H1 (cell line): ENCODE measurements around the gene TAF3. TPM values are rescaled to one million over a fixed set of nuclear protein-coding genes. Genes with fewer than 3 reads are reported as not detected.

Experiments
- CTCF ChIA-PET: fragments of 300-600 bp; sonication (Branson Sonifier 250); formaldehyde crosslinking; loops from one replicate; lab custom pipeline; 2021; ENCODE audit not compliant: partially characterized antibody; lab: Charles Lee
- POLR2A ChIA-PET: fragments of 300-600 bp; sonication (Branson Sonifier 250); formaldehyde crosslinking; loops from one replicate; lab custom pipeline; 2021; ENCODE audit warnings: inconsistent platforms; ENCODE audit not compliant: partially characterized antibody; lab: Charles Lee
- DNase-seq, 2 experiments: peaks; one replicate each; pipeline versions ENCODE4 v3.0.0 to v3.0.0-alpha.2; 2010 to 2022; ENCODE audit warnings: low spot score in 2 of 2, low read depth in 1 of 2, mixed read lengths in 1 of 2
- FAIRE-seq: peaks from 2 replicates; lab custom pipeline; 2011; peaks lifted over from hg19 to GRCh38; lab: Jason Lieb, UNC
- H2AFZ ChIP-seq: 2 replicates; pipeline ENCODE4 v1.8.1; 2012; ENCODE audit warnings: low read length, inconsistent platforms
- H2AK5ac ChIP-seq: 2 replicates; pipeline ENCODE4 v1.6.1; 2013; ENCODE audit warnings: low read depth, low read length
- H2BK120ac ChIP-seq: replicated peaks from 2 replicates; pipeline ENCODE3; 2013; ENCODE audit warnings: low read depth, low read length, inconsistent platforms
- H2BK12ac ChIP-seq: 2 replicates; pipeline ENCODE4 v1.6.1; 2013; ENCODE audit warnings: low read depth, low read length
- H2BK15ac ChIP-seq: 2 replicates; pipeline ENCODE4 v1.6.1; 2013; ENCODE audit warnings: low read length
- H2BK20ac ChIP-seq: 2 replicates; pipeline ENCODE4 v1.6.1; 2013; ENCODE audit warnings: low read length
- H2BK5ac ChIP-seq: 2 replicates; pipeline ENCODE4 v1.6.1; 2013; ENCODE audit warnings: low read depth, low read length
- H3K14ac ChIP-seq: 2 replicates; pipeline ENCODE4 v1.6.1; 2013; ENCODE audit warnings: inconsistent platforms; ENCODE audit not compliant: insufficient read length
- H3K18ac ChIP-seq: 2 replicates; pipeline ENCODE4 v1.6.1; 2013; ENCODE audit warnings: low read length; ENCODE audit errors: extremely low read depth
- H3K23ac ChIP-seq: 2 replicates; pipeline ENCODE4 v1.6.1; 2013; ENCODE audit warnings: inconsistent platforms; ENCODE audit not compliant: insufficient read length
- H3K23me2 ChIP-seq: 2 replicates; pipeline ENCODE4 v1.6.1; 2013; ENCODE audit warnings: low read depth, low read length
- H3K27ac ChIP-seq: 2 replicates; pipeline ENCODE4 v1.6.1; 2011; ENCODE audit warnings: low read depth, low read length, inconsistent platforms
- H3K27me3 ChIP-seq, 4 experiments: replicated peaks in 1 of 4; 1 replicate in 1 of 4; 2 replicates in 3 of 4; pipeline versions ENCODE4 v1.6.1 to v1.8.1; 2011 to 2013; ENCODE audit warnings: low read length in 3 of 4, mild to moderate bottlenecking in 3 of 4, inconsistent platforms in 2 of 4, mixed read lengths in 2 of 4, moderate library complexity in 1 of 4; ENCODE audit not compliant: control insufficient read depth in 3 of 4, insufficient read depth in 3 of 4; ENCODE audit errors: extremely low read depth in 1 of 4
- H3K36me3 ChIP-seq, 4 experiments: 2 replicates each; pipeline versions ENCODE4 v1.6.1 to v1.8.1; 2011 to 2013; ENCODE audit warnings: mild to moderate bottlenecking in 4 of 4, low read length in 3 of 4, moderate library complexity in 2 of 4, control low read depth in 1 of 4, inconsistent platforms in 1 of 4; ENCODE audit not compliant: insufficient read depth in 4 of 4, control insufficient read depth in 2 of 4
- H3K4ac ChIP-seq: replicated peaks from 2 replicates; pipeline ENCODE3; 2013; ENCODE audit warnings: low read length, low read depth, mixed read lengths, inconsistent platforms; ENCODE audit not compliant: insufficient read length
- H3K4me1 ChIP-seq, 4 experiments: replicated peaks in 1 of 4; 1 replicate in 1 of 4; 2 replicates in 3 of 4; pipeline versions ENCODE4 v1.6.1 to v1.8.1; 2011 to 2013; ENCODE audit warnings: low read length in 3 of 4, inconsistent platforms in 2 of 4, mixed read lengths in 1 of 4; ENCODE audit not compliant: insufficient read depth in 4 of 4, control insufficient read depth in 3 of 4
- H3K4me2 ChIP-seq, 2 experiments: 2 replicates each; pipeline versions ENCODE4 v1.6.1 to v1.8.1; 2011 to 2013; ENCODE audit warnings: low read depth in 2 of 2, low read length in 2 of 2, control low read depth in 1 of 2, inconsistent platforms in 1 of 2, mild to moderate bottlenecking in 1 of 2; ENCODE audit not compliant: insufficient read depth in 1 of 2
- H3K4me3 ChIP-seq, 4 experiments: fragments of 200-600, 300-600 bp in 1 of 4; sonication (generic), shearing (Covaris generic), sonication (Bioruptor Twin) in 1 of 4; 2 replicates each; pipeline versions ENCODE4 v1.5.1 to v1.8.1; 2011 to 2016; ENCODE audit warnings: low read length in 4 of 4, low read depth in 3 of 4, control low read depth in 2 of 4, inconsistent platforms in 2 of 4, mild to moderate bottlenecking in 2 of 4, mixed read lengths in 1 of 4, moderate library complexity in 1 of 4; ENCODE audit not compliant: insufficient read depth in 2 of 4; ENCODE audit errors: extremely low read depth in 1 of 4
- H3K56ac ChIP-seq: replicated peaks from 2 replicates; pipeline ENCODE3; 2013; ENCODE audit warnings: low read depth, mild to moderate bottlenecking, mixed read lengths, low read length, inconsistent platforms; ENCODE audit not compliant: insufficient read length
- H3K79me1 ChIP-seq: 2 replicates; pipeline ENCODE4 v1.6.1; 2013; ENCODE audit warnings: low read depth, low read length, control low read depth
- H3K79me2 ChIP-seq, 2 experiments: 2 replicates each; pipeline versions ENCODE4 v1.6.1 to v1.8.1; 2012 to 2013; ENCODE audit warnings: low read length in 2 of 2, mild to moderate bottlenecking in 2 of 2, inconsistent platforms in 1 of 2; ENCODE audit not compliant: insufficient read depth in 2 of 2, control insufficient read depth in 1 of 2
- H3K9ac ChIP-seq, 4 experiments: replicated peaks in 1 of 4; 1 replicate in 1 of 4; 2 replicates in 3 of 4; pipeline versions ENCODE4 v1.6.1 to v1.8.1; 2011 to 2013; ENCODE audit warnings: low read depth in 3 of 4, low read length in 3 of 4, control low read depth in 2 of 4, mild to moderate bottlenecking in 2 of 4, moderate library complexity in 2 of 4, inconsistent platforms in 1 of 4; ENCODE audit errors: extremely low read depth in 1 of 4
- H3K9me3 ChIP-seq, 2 experiments: 2 replicates each; pipeline versions ENCODE4 v1.6.1 to v1.8.1; 2012 to 2013; ENCODE audit warnings: mild to moderate bottlenecking in 2 of 2, moderate library complexity in 2 of 2, control low read depth in 1 of 2, inconsistent platforms in 1 of 2, low read depth in 1 of 2, low read length in 1 of 2, mixed read lengths in 1 of 2; ENCODE audit not compliant: insufficient read depth in 2 of 2
- H4K20me1 ChIP-seq, 2 experiments: replicated peaks in 1 of 2; 2 replicates each; pipeline versions ENCODE3 to v1.8.1; 2011 to 2013; ENCODE audit warnings: inconsistent platforms in 2 of 2, low read length in 2 of 2, mild to moderate bottlenecking in 1 of 2; ENCODE audit not compliant: insufficient read depth in 2 of 2, control insufficient read depth in 1 of 2
- H4K5ac ChIP-seq: 2 replicates; pipeline ENCODE4 v1.6.1; 2013; ENCODE audit warnings: low read length, low read depth, mixed read lengths, inconsistent platforms; ENCODE audit not compliant: insufficient read length
- H4K8ac ChIP-seq: 2 replicates; pipeline ENCODE4 v1.8.0; 2013; ENCODE audit warnings: mild to moderate bottlenecking, moderate library complexity, low read length, inconsistent platforms; ENCODE audit not compliant: insufficient read depth; ENCODE audit errors: extremely low read depth
- H4K91ac ChIP-seq: replicated peaks from 2 replicates; pipeline ENCODE3; 2013; ENCODE audit warnings: low read length, mixed read lengths, inconsistent platforms; ENCODE audit not compliant: insufficient read length
- EGR1 ChIP-seq: IDR thresholded peaks from 2 replicates; pipeline ENCODE4 v1.6.1; 2011; ENCODE audit warnings: low read depth, low read length, borderline replicate concordance
- KDM5A ChIP-seq: fragments of 200-600 bp; IDR thresholded peaks from 2 replicates; pipeline ENCODE4 v1.7.1; 2012; ENCODE audit warnings: mild to moderate bottlenecking, low read length, inconsistent platforms, mixed read lengths
- MAFK ChIP-seq: IDR thresholded peaks from 2 replicates; pipeline ENCODE4 v1.6.1; 2012; ENCODE audit warnings: low read depth, mild to moderate bottlenecking, improper control_type of control experiment, low read length
- NRF1 ChIP-seq: IDR thresholded peaks from 2 replicates; pipeline ENCODE4 v1.6.1; 2011; ENCODE audit warnings: mild to moderate bottlenecking, low read depth, low read length, improper control_type of control experiment
- POLR2AphosphoS5 ChIP-seq: IDR thresholded peaks from 2 replicates; pipeline ENCODE4 v1.6.1; 2011; ENCODE audit warnings: low read depth, low read length
- POU5F1 ChIP-seq: IDR thresholded peaks from 2 replicates; pipeline ENCODE4 v1.6.1; 2011; ENCODE audit warnings: low read depth, mild to moderate bottlenecking, low read length, moderate library complexity
- RNF2 ChIP-seq: fragments of 200-900, 300-1000 bp; sonication (generic); IDR thresholded peaks from 2 replicates; pipeline ENCODE4 v1.7.1; 2016; ENCODE audit warnings: borderline replicate concordance, low read depth, mild to moderate bottlenecking, antibody characterized with exemption, low read length; ENCODE audit not compliant: poor library complexity, severe bottlenecking; ENCODE audit errors: missing control alignments
- SAP30 ChIP-seq: fragments of 300-600 bp; sonication (generic); IDR thresholded peaks from 2 replicates; pipeline ENCODE4 v1.7.1; 2012; ENCODE audit warnings: low read length, moderate library complexity, mild to moderate bottlenecking, inconsistent platforms; ENCODE audit not compliant: insufficient read depth, insufficient replicate concordance
- SIX5 ChIP-seq: IDR thresholded peaks from 2 replicates; pipeline ENCODE4 v1.6.1; 2011; ENCODE audit warnings: mild to moderate bottlenecking, low read depth, low read length
- SP1 ChIP-seq: IDR thresholded peaks from 2 replicates; pipeline ENCODE4 v1.6.1; 2011; ENCODE audit warnings: low read depth, low read length
- TAF1 ChIP-seq: IDR thresholded peaks from 2 replicates; pipeline ENCODE4 v1.6.1; 2011; ENCODE audit warnings: mild to moderate bottlenecking, low read depth, low read length
- TBP ChIP-seq: IDR thresholded peaks from 2 replicates; pipeline ENCODE4 v1.6.1; 2011; ENCODE audit warnings: low read depth, low read length, improper control_type of control experiment
- TEAD4 ChIP-seq: IDR thresholded peaks from 2 replicates; pipeline ENCODE4 v1.6.1; 2012; ENCODE audit warnings: low read depth, low read length, inconsistent platforms, mixed read lengths
- YY1 ChIP-seq: IDR thresholded peaks from 2 replicates; pipeline ENCODE4 v1.6.1; 2011; ENCODE audit warnings: low read depth, mild to moderate bottlenecking, low read length
- WGBS, 2 experiments: shearing (Covaris generic) in 1 of 2; methylation state at CpG; one replicate each; pipeline versions ENCODE4 v1.1.6 to v1.1.7; 2013 to 2015; ENCODE audit warnings: low lambda C conversion rate in 2 of 2, mixed read lengths in 2 of 2, inconsistent platforms in 1 of 2, low coverage in 1 of 2, missing lambda C conversion rate in 1 of 2; ENCODE audit not compliant: insufficient replicate concordance in 2 of 2, insufficient coverage in 1 of 2, insufficient read length in 1 of 2; ENCODE audit errors: extremely low coverage in 1 of 2, missing lambda C conversion rate in 1 of 2; 5-methylcytosine and 5-hydroxymethylcytosine counted together
- polyA plus RNA-seq, 7 experiments: library from polyadenylated mRNA; depleted of rRNA in 3 of 7; stranded (reverse) in 5 of 7; unstranded in 2 of 7; fragments of >200 nt in 5 of 7; fragments of 200-250 nt in 2 of 7; gene quantifications; 1 replicate in 5 of 7; 2 replicates in 1 of 7; 4 replicates in 1 of 7; pipeline versions ENCODE4 v1.2.1 to v1.2.3, GENCODE V29; 2011 to 2013; ENCODE audit warnings: missing spikeins in 2 of 7, mixed read lengths in 2 of 7
- total RNA-seq: library from RNA; stranded (reverse); fragmentation: NEBNext Ultra II Directional; extraction: Animal tissue kit (Norgen Biotek cat#: 25700); gene quantifications from 2 replicates; pipeline ENCODE4 v1.2.1, GENCODE V29; 2021
- TF ChIP-seq, protein P1 (sequence below): IDR thresholded peaks from 2 replicates; pipeline ENCODE4 v1.6.1; 2011; ENCODE audit warnings: low read length, improper control_type of control experiment

The TAF3 gene
- total and polyA plus RNA-seq, 2 of the 8 experiments (the other 6 are each of a cell fraction or from before 2014, with no cell fraction given), result 1.5 to 11.2 TPM

DNA sequence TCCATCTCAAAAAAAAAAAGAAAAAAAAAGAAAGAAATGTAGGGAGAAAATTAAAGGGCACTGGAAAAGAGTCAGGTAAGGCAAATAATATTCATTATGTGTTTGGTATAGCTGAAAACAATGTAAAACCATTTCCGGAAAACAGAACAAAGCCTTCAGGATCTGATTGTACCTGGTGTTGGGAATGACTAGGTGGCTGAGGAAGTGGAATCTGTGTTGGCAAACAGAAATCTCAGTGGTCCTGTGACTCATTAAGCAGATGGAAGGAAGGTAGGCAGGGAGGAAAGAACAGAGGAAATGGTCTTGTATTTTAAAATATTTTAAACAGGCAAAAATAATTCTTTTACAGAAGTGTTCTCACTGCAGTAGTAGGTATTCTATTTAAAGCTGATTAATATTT is 180.5 kb downstream of the TAF3 start:
- H3K9ac ChIP-seq, result no peak overlapping the region
- no peak overlapping the region for H2BK20ac ChIP-seq
- H3K23ac ChIP-seq, result no peak overlapping the region
- no peak overlapping the region for H3K4ac ChIP-seq
- H3K27ac ChIP-seq, result no peak overlapping the region
- ChIA-PET POLR2A (no interaction called here), CTCF (no interaction called here)
- no peaks in the 10 kb centered on the region for H3K23me2 ChIP-seq
- no peak overlapping the region for H2BK120ac ChIP-seq
- no peak overlapping the region for H4K8ac ChIP-seq
- H3K36me3 ChIP-seq, result no peaks in the 10 kb centered on the region
- H3K79me2 ChIP-seq, result no peaks in the 10 kb centered on the region
- H3K56ac ChIP-seq, result no peak overlapping the region
- FAIRE-seq (no peak), DNase-seq (no peak)
- H2AFZ ChIP-seq, result no peak overlapping the region
- H3K79me1 ChIP-seq, result no peaks in the 10 kb centered on the region
- no peaks in the 10 kb centered on the region for H4K20me1 ChIP-seq
- no peak overlapping the region for H2BK5ac ChIP-seq
- H2BK15ac ChIP-seq, result no peak overlapping the region
- H3K9me3 ChIP-seq, result no peaks in the 10 kb centered on the region
- H2AK5ac ChIP-seq, result no peak overlapping the region
- H2BK12ac ChIP-seq, result no peak overlapping the region
- 83% methylated on average over 1 of the region's 1 CpG; no CpG with 5 or more reads in 1 of the 2 experiments for WGBS, 2 experiments
- no peak overlapping the region for H3K18ac ChIP-seq
- no peak overlapping the region for H4K91ac ChIP-seq
- H3K4me2 ChIP-seq, result no peak overlapping the region
- no peaks in the 10 kb centered on the region for H3K27me3 ChIP-seq
- H4K5ac ChIP-seq, result no peak overlapping the region
- no peaks in the 10 kb centered on the region for H3K4me1 ChIP-seq
- no peak overlapping the region for H3K4me3 ChIP-seq
- no peak overlapping the region for H3K14ac ChIP-seq
- TF ChIP-seq YY1, result no peak
- no peak for TF ChIP-seq NRF1
- no peak for TF ChIP-seq SAP30
- no peak for TF ChIP-seq KDM5A
- TF ChIP-seq POLR2AphosphoS5, result no peak
- TF ChIP-seq TAF1, result no peak
- no peak for TF ChIP-seq TBP
- no peak for TF ChIP-seq POU5F1
- no peak for TF ChIP-seq TEAD4
- no peak for TF ChIP-seq SIX5
- no peak for TF ChIP-seq RNF2
- no peak for TF ChIP-seq SP1
- TF ChIP-seq MAFK, result no peak
- TF ChIP-seq, protein P1, sequence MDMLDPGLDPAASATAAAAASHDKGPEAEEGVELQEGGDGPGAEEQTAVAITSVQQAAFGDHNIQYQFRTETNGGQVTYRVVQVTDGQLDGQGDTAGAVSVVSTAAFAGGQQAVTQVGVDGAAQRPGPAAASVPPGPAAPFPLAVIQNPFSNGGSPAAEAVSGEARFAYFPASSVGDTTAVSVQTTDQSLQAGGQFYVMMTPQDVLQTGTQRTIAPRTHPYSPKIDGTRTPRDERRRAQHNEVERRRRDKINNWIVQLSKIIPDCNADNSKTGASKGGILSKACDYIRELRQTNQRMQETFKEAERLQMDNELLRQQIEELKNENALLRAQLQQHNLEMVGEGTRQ, result no peak
- TF ChIP-seq EGR1, result no peak
